Stimulated activated CD4-positive, alpha-beta T cell treated with anti-CD3 and anti-CD28 coated beads, Interleukin-15, amount 100 ng/mL, for 24 hours (primary cell): ENCODE results near the gene ACACB.

ENCODE experiments used
- DNase-seq: peaks from one replicate; pipeline ENCODE4 v3.0.0-alpha.2; 2020

Gene ACACB

DNA sequence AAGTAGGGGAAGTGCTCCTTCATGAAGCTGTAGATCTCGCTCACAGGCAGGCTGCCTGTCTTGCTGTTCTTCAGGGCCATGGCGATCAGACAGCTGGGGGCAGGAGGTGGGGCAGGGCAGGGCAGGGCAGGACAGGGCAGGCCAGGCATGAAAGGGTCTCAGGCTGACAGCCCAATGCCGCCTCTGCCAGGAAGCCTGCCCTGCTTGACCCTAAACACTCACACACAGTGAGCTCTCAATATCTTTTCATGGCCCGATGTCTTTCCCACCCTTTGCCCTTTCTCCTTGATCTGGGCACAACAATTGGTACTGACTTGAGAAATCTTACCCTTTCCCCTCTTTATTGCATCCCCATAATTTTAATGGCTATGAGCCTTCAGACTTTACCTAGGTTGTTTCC, 170.3 kb downstream of the ACACB start:
- DNase-seq = no peak

DNA sequence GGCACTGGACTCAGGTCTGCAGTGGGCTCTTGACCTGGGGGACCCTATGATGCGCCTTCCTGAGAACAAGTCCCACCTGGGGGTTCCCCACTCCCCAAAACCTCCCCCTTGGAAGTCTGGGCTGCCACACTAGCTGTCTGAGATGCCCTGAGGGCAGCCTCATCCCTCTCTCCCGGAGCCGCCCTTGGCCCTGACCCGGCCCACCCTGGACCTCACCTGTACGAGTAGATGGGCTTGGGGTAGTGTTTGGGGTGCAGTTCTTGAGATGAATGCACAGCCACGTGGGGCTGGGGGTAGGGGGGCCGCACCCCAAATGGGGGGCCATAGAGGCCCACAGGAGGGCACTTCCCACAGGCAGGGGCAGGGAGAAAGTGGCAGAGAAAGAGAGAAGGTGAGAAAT, 170.8 kb downstream of the ACACB start:
- no peak for DNase-seq

DNA sequence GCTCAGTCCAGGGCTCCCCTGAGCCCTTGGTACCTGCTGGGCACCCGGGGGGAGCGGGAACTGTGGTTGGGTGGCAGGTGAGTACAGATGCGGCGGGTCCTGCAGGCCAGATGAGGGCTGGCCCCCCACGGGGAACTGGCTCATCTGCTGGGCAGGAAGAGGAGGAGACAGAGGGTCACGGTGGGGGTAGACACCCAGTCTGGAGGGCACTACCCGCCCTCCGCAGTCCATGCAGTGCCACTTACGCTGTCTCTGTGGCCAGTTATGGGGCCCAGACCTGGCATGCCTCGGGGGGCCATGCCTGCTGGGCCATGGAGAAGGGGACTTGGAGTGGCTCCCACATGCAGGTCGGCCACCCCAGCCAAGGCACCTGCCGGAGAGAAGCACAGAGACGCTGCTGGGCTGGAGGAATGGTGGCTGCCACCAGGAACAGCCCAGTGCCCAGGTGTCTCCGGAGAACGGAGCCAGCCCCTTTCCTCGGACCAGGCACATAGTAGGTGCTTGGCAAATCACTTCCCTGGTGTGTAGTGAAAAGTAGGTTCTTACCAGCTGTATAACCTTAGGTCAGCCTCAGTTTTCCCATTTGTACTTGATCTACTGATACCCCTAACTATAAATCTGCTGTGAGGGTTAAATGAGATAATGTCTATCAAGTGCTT, 171.6 kb downstream of the ACACB start:
- no peak for DNase-seq

DNA sequence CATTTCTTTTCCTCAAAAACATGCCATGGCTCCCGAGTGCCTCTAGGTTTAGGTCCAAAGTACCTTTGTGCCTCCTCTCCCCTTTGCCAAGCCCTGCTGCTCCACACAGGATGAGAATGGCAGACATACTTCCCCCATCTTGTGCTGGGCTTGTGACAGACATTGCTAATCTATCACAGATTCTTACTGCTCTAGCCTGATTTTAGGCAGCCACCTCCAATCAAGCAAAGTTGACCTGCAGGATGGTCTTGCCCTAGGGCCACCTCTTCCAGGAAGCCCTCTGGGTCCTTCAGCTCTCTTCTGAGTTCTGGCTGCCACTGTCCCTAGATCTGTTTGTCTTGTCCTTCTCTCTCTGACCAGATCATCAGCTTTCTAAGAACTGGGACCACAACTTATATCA, 172.2 kb downstream of the ACACB start:
- no peak for DNase-seq

DNA sequence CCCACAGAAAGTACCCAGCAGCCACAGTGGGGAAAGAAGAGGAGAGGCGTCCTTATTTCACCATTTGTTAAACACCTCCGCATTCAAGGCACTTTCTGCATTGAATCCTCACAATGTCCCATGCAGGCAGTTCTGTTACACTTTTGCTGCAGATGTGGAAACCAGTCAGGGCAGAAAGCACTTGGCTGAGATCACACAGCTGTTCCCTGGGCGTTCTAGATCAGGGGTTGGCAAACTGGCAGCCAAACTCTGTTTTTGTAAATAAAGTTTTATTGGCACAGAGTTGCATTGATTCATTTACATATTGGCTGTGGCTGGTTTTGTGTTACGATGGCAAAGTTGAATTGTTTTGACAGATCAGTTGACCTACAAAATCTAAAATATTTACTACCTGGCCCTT, 172.6 kb downstream of the ACACB start:
- no peak for DNase-seq

DNA sequence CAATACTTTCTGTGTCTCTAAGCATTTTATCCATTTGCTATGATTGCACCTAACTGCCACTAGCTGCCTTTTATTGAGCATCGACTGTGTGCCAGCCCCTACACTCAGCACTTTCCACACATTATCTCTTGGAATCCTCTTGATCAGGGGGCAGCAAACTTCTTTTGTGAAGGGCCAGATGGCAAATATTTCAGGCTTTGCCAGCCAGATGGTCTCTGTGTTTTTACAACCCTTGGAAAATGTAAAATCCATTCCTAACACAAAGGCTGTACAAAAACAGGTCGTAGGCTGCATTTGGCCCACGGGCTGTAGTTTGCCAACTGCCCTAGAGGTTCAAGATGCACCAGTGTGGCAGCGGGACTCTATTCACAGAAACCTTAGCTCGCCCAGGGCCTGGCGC, 173.2 kb downstream of the ACACB start:
- DNase-seq = no peak

DNA sequence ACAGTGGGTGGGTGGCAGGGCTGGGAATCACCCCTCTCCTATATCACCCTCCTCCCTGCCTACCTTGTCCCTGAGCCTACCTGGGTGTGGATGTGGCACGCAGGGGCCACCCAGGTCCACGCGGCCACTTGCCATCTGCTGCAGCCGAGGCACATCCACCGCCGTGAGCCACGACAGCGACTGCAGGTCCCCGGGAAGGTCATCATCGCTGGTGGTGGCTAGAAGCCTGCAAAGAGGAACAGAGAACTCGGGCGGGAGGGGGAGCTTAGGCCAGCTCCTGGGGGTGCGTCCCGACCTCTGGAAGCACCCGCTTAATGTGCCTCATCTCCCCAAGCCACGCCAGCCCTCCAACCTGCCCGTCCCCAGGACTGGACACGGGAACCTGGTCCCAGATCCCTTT, 173.7 kb downstream of the ACACB start:
- DNase-seq = no peak

DNA sequence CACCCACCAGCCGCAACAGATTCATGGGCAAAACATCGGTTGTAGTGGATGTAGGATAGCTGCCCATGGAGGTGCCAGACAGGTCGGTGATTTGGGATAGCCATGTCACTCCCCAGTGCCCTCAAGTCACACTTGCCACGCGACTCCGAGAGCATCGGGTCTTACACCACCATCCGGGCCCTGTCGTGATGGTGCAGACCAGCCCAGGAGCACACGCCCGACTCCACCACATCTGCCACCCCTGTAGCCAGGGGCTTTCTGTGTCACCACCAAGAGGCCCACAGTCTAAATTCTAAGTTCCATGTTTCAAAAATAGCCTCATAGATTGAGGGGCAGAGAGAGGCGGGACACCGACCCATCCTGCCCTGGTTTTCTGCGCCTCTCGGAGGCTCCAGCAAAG, 174.7 kb downstream of the ACACB start:
- DNase-seq = no peak

DNA sequence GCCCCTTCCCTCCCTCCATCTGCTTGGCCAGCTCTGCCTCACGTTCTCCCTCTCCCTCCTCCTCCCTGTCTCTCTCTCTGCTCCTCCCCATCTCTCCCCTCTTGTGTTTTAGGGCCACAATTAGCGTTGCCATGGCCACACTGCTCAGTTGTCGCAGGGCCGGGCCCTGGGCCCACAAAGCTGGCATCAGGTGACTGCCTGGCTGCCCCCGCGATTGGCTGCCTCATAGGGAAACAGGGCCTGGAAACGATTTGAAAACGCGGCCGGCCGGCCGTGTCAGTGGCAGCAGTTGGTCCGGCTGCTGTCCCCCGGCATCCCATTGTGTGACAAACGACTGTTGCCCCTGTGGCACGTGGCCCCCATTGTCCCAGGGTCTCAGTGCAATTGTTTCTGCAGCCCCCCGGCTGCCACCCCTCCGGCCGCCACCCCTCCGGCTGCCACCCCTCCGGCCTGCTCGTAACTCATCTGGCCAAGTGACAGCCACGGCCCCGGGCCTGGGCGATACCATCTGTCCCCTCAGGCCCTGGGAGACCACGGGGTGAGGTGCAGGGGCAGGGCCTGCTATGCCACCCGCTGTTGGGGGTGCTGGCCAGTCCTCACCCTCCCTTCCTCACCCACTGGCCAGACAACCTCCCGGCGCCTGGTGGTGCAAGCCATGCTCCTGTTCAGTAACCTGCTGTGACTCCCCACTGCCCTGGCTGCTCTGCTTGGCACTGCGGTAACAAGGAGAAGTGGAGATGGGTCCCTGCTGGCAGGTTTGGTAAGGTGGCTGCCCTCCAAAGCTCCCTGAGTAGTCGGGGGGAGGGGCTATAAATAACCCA, 175.3 kb downstream of the ACACB start:
- no peak for DNase-seq

DNA sequence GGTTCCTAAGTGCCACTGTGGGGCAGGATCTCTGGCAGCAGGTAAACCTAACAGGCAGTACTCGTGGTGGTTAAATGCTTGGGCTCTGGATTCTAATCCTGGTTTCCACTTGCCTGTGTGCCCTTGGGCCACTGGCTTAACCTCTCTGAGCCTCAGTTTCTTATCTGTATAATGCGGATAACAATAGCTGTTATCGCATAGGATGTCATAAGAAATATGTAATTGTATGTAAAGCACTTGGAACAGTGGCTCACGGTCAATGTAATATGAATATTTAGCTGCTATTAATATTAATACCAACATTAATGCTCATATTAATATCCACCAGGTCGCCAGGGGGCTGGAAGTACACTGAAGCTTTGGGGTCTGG, 175.9 kb downstream of the ACACB start:
- no peak for DNase-seq

DNA sequence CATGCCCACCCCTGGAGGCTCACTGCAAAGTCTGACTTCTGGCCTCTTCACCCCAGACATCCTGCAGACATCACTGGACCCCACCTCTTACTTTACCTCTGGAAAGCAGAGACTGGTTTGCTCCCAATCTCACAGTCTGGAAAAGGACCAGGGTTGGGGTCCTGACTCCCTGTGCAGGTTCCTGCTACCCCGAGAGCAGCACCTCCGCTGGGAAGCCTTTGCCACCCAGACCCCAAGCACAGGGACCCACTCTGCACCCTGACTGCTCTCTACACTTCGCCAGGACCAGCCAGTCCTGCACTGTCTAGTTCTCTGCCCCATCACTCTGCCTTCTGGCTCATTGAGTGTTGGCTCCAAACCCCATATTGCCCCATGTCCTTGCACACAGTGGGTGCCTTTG, 176.7 kb downstream of the ACACB start:
- no peak for DNase-seq

DNA sequence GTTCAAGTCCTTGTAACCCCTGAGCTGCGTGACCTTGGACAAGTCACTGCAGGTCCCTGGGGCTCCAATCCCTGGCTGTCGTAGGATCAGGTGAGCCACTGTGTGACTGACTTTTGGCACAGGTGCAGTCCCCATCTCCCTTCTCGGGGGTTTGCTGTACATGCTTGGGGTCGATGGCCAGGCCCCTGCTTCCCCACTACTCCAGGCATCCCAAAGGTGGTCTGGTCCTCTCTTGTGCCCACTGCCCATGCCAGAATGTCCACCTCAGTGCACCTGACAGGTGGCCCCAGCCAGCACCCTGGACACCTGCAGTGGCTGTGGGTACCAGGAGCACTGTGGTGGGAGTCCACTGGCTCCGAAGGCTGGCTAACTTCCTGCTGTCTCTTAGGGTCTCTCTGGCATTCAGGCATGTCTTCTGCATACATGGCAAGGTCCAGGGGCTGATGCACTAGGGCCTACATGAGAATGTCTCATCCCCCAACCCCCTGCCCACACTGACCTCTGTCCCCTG, 178.0 kb downstream of the ACACB start:
- DNase-seq = no peak

DNA sequence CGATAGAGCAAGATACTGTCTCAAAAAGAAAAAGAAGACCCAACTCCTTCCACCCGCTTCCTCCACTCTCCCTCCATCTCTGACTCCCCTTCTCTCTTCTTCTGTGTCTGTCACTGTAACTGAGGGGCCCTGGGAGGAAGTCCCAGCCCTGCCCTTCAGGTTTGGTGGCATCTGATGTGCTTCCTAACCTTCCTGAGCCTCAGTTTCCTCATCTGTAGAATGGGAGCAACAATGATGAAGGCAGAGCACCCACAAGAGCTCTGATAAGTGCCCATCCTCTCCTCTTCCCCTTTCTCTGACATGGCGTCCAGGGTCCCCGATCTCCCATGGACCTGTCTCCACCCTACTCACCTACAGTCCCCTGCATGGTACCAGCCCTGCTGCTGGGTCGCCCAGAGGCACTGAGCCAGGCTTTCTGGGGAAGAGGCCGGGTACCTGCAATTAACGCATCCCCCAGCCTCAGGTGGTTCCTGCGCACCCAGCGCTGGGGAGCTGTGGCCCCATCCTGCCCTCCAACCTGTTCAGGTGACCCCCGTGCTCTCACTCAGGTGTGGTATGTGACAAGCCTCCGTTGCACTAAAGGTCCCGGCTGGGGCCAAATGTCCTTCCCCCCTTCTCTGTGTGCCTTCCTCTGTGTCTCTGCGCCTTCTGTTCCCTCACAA, 179.5 kb downstream of the ACACB start:
- DNase-seq = no peak

DNA sequence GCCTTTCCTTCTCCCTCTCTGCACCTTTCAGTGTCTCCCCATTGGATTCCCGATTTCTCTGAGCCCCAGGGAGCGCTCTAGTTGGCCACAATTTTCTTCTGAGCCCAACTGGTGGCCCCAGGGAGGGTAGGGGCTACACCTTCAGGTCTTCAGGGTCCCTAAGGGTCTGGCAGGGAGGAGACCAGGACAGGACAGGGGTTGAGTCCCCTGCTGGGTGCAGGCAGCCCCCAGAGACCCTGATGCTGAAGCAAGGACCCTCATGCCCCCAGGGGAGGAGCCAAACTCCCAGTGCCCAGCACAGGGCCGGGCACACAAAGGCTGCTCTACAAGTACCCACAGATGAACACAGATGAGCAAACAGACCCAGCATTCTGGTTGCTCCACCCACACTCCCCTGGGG, 180.0 kb downstream of the ACACB start:
- DNase-seq = no peak

DNA sequence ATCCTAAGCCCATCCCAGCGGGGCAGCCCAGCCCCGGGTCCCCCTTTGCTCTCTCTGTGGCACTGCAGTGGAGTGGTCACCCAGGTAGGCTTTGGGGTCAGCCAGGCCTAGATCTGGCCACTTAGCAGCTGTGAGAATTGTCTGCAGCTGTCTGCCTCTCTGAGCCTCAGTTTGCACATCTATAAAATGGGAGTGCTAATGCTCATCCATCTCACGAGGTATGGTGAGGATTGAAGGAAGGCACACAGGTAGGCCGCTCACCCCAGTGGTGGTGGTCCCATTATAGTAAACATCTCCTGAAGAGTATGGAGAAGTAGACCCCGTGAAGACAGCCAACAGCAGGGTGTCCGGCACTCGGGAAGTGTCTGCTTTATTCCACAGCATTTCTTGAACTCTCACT, 183.5 kb downstream of the ACACB start:
- no peak for DNase-seq

DNA sequence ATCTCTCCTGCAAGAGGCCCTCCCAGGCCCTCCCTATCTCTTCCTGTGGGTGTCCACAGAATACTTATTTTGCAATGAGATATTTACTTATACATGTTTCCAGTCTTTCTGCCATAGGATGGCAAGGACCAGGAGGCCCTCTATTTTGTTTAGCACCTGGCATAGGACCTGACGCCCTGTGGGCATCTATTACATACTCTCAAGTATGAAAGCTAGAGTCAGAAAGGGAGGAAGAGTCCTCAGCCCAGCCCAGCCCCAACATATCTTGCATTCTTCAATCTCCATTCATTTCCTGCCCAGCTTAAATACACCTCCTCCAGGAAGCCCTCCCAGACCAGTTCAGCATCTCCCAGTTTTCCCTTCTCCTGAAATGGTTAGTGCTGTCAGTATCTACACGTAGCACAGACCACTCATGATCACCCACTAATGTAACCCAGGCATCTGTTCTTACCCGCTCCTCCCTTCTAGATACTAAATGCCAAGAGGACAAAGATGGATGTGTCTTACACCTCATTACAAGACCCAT, 185.3 kb downstream of the ACACB start:
- DNase-seq = no peak

DNA sequence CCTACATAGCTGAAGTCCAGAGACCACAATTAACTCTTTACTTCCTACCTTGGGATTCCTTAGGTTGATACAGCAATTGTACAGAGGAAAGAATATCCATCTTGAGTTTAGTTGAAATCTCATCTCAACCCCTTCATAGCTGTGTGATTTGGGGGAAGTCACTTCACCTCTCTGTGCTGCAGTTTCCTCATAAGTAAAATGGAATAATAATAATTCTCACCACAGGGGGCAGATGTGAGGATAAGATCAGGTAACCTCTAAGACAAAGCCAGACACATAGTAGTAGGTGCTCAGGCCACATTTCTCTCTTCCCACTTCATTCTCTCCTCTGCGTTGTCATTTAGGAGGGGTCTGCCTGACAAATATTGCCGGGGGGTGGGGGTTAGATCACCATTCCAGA, 186.0 kb downstream of the ACACB start:
- no peak for DNase-seq

DNA sequence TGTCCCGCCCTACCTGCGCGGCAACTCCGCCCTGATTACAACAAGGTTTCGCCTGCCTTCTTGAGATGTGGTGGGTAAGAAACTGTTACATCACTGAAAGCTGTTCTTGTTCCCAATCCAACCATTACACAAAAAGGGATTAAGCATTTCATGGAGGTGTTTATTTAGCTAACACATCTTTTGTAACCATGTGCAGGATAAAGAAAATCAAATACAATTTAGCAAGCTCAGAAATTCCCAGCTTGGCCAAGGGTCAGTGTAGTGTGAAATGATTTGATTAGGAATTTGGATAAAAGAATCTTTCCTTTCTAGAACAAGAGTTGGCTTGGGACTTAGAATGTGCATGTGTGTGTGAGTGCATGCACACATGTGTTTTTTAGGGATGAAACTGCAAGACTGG, 186.4 kb downstream of the ACACB start:
- no peak for DNase-seq

DNA sequence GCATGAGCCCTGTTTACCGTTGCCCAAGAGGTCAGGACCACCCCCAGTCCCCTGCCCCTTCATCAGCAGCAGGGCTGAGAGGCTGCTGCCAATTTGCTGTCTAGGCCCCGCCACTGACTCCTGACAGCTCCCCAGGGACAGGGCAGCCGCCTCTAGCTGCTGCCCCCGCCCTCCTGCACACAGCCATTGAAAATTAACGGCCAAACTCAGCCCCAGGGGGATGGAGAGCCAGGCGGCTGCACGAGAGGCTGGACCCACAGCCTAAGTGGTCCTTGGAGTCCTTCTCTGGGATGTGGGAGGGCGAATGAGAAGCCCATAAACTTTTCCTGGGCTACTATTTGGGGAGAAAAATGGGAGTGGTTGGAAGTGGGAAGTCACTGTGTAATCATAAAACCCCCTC, 188.1 kb downstream of the ACACB start:
- no peak for DNase-seq

DNA sequence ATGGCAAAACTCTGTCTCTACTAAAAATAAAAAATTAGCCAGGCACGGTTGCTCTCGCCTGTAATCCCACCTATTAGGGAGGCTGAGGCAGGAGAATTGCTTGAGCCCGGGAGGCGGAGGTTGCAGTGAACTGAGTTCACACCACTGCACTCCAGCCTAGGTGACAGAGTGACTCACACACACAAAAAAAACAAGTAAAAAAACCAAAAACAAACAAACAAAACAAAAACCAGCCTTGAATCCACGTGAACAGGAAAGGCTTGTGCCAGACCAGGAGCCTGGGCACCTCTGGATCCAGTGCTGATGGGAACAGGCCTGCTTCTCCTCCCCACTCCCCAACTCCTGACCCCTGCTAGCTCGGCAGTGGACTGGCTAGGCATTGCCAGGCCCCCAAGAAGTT, 189.2 kb downstream of the ACACB start:
- DNase-seq = no peak

DNA sequence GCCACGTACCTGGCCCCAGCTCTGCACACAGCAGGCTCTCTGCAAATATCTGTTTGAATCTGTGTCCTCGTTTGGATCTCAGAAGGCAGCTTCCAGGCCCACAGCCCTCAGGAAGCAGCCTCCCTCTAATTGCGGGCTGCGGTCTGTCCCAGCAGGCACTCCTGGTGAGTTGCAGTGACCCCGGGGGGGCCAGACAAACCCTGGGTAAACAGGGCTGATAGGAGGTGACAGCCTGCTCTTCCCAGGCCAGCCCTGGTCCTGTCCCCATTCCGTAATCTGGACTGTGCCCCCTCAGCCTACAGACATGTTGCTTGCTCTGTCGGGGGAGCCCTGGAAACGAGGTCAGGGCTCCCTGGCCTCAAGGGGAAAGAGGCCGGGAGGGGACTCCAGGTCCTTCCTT, 190.7 kb downstream of the ACACB start:
- DNase-seq = no peak

DNA sequence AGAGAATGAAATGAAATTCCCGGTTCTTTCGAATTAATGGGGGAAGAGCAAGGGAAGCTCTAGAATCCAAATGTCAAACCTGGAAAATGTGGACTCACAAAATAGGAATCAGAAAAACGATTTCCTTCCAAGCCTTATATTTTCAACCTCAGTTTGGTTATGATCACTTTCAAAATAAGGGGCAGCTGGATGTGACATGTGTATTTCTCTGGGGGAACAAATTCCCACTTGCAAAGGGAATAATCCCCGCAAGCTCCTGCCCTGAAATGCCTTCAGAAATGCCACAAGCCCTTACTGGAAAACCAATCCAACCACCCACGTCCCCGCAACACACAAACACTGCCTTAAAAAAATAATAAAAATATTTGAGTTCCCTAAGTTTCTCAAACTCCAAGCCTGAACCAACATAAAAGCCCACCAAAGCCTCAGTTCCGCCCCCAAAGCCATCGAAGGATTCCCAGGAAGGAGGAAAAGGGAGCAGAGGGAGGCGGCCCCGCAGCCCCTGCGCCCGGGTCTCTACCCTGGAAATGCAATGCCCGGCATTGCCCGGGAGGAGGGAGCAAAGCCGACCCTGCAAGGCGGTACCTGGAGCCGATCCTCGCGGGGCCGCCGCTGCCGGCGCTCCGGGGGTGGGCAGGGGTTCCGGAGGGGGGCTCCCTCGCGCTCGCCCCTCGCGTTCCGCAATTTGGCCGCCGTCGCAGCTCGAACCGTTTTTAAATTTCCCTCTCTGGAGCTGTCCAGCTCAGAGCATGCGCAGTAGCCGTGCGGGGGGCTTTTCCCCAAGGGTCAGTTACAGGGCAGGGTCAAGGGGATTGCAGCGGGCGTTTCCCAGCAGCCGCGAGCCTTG, 192.4 kb downstream of the ACACB start, which contains the start of gene FOXN4:
TSS of gene FOXN4 (minus strand) at position 751 of the 847 bp plus-strand sequence. CDS start 963 bp downstream, outside the sequence.
- DNase-seq = no peak
